SH-SY5Y (cell line): ENCODE measurements around the gene RMDN3.

Experiments used
- GATA2 ChIP-seq: IDR thresholded peaks from 2 replicates; pipeline ENCODE4 v1.6.1; 2011; ENCODE audit warnings: mild to moderate bottlenecking, low read depth, low read length
- GATA3 ChIP-seq: IDR thresholded peaks from 2 replicates; pipeline ENCODE4 v1.6.1; 2011; ENCODE audit warnings: low read depth, mild to moderate bottlenecking, low read length, moderate library complexity

The RMDN3 gene

DNA sequence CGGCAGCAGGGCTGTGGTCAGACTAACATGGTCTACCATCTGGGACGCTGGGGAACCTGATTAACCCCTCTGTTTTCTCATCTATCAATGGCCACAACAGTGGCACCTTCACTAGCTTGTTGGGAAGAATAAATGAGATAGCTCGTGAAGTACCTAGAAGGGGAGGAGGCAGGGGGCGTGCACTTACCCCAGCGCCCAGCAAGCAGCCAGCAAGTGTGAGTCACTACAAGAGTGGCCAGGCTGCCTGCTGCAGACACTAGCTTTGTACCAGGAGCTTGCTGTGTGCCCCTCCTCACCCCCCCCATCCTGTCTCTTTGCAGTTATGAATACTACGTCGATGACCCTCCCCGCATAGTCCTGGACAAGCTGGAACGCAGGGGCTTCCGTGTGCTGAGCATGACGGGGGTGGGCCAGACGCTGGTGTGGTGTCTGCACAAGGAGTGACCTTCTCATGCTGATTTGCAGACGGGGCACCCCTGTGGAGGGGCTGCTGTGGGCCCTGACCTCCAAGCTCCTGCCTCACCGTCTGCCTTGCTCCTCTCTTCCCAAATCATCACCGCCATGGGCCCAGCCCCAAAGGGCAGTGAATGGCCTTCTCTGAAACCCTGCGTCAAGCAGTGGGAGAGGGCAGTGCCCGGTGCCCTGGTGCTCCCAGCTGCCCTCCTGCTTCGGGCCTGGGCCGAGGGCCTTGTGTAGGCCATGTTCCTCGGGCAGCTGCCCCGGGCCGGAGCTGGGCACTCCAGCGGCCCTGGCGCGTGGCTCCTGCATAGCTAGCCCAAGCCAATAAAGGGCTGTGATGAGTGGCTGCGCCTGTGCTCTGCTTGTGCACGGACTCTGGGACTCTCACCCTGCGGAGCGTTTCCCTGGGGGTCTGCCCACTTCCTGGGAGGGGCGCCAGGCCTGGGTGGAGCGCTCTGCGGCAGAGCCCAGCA, 12.1 kb upstream of the RMDN3 start:
- TF ChIP-seq GATA2 (no peak), GATA3 (no peak)

DNA sequence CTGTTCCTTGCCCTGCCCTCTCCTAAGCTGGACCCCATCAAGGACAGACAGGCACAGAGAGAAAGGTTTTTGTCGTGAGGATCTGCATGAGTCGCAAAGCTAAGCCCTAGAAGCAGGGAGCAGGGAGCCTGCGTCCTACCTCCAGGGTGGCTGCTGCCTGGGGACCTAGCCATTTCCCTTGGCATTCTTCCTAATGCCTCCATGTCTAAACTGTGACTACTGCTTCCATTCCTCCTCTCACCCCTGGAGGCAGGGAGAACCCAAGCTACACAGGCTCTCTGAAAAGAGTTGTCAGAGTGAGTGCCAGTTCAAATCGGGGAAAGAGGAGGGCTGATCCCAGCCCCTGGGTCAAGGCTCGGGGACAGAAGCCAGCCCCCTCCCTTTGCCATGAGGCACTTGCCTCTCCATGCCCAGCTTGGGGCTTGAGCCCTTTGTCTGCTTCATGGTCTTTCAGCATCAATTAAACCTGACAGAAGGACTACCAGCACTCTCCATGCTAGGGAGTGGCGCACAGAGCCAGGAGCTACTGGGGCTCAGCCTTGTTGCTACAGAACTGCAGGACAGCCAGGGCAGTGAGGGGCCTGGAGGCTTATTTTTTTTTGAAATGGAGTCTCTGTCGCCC, 11.3 kb upstream of the RMDN3 start:
- TF ChIP-seq GATA2 (no peak), GATA3 (no peak)

- TF ChIP-seq GATA2 (no peak), GATA3 (no peak)
Observed at GRCh38 chr15:40764629-40765103, 9.6 kb upstream of the RMDN3 start.

- no peak for TF ChIP-seq GATA3
- no peak for TF ChIP-seq GATA2
Observed at GRCh38 chr15:40763801-40764628, 9.0 kb upstream of the RMDN3 start, which contains the start of gene GCHFR. Gene GCHFR, plus strand, starts transcription at chr15:40764068. Its CDS starts 113 bp downstream, at chr15:40764181.

DNA sequence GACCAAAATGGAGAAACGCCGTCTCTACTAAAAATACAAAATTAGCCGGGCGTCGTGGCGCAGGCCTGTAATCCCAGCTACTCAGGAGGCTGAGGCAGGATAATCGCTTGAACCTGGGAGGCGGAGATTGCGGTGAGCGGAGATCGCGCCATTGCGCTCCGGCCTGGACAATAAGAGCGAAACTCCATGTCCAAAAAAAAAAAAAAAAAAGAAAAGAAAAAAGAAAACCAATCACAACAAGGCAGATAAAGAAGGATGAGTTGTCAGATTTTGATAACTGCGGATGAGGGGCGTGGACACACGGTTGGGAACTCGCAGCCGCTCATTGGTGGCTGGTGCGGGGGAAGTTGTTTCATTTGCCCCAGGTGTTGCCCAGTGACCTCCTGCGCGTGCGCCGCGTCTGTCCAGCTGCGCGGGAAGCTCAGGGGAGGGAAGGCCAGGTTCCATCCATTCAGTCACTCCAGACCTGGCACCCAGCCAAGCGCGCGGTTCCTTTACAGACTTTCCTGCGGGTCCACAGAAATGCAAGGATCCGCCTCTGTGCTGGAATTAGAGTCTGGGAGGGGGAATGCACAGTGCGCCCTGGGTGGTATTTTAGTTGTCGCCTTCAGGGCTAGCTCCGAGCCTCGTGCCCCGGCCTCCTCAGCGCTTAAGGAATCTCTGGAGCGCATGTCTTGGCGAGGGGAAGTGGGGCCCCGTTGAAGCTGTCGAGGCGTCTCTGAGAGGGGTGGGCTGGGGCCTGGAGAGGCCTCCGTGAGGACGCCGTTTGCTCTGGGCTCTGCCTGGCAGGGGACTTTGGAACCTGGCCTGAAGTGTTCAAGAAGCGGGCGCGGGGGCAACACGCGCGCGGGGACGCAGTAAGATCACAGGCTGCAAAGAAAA, 8.1 kb upstream of the RMDN3 start:
- TF ChIP-seq GATA3 (no peak), GATA2 (no peak)

DNA sequence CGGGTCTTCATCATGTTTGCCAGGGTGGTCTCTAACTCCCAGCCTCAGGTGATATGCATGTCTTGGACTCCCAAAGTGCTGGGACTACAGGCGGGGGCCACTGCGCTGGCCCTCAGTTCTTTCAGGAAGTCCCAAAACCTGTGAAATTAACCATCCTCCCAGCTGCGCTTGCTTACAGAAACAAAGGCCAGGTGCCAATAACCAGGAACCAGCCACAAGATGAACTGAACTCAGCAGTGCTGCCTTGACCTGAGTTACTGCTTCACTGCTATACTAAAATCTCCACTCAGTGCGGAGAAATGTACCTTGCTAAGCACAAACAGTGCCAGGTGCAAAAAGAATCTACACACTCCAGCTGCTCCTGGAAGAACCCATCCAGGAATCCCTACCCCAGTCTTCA, 4.9 kb upstream of the RMDN3 start:
- TF ChIP-seq GATA3 (no peak), GATA2 (no peak)

DNA sequence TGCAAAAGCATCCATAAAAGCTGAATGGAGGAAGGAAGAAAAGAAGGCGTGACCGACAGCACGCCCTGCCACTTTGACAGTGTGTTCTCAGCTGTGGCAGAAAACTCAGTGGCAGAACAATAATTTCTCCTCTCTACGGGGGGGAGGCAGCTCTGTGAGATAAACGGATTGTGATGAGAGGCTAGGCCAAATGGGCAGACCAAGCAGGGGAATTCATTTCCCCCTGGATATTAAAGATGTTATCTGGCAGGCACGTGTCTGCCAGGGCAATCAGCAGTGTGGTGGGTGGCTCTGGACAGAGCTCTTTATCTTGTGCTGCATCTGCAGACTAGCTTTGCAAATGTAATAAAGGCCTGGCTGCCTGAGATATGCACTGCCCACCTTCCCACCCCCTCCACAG, 1.9 kb upstream of the RMDN3 start:
- TF ChIP-seq GATA3 (peak; percentile 97), GATA2 (peak; percentile 100)

DNA sequence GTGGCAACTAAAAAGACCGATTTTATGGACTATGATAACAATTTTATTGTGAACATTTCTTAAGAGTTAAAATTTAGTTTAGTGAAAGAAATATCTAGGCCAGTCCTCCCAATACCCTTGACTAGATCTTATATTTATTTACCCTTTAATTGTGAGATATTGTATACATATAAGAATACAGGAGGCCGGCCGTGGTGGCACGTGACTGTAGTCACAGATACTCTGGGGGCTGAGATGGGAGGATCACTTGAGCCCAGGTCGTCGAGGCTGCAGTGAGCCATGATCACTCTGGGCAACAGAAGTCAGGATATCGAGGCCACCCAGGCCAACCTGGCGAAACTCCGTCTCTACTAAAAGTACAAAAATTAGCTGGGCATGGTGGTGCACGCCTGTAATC, 756 bp upstream of the RMDN3 start:
- no peak for TF ChIP-seq GATA2
- no peak for TF ChIP-seq GATA3

- TF ChIP-seq GATA3 = no peak
Observed at GRCh38 chr15:40754574-40754882, 526 bp downstream of the RMDN3 start.

- no peak for TF ChIP-seq GATA3
Observed at GRCh38 chr15:40751745-40752144, 3.3 kb downstream of the RMDN3 start.

DNA sequence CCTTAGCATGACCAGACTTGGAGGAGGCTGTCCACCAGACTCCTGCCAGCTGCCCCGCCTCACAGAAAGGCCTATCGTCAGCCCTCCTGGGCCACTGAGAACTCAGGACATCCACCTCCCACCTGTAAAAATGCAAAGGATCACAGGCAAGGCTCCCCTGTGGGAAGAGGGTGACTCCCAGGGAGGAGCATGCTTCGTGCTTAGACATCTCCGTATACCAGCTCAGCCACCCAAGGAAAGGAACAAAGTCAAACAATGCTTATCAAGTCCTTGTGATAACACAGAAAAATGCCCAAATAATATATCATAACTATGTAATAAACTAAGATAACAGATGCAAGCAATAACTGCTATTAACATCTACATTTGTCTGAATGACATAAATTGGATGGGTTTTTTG, 4.2 kb downstream of the RMDN3 start:
- no peak for TF ChIP-seq GATA3
- TF ChIP-seq GATA2 = no peak

GRCh38 chr15:40749151-40749630, 5.9 kb downstream of the RMDN3 start:
- no peak for TF ChIP-seq GATA3
- no peak for TF ChIP-seq GATA2
